Caco-2 (cell line): ENCODE measurements around the gene WIF1. TPM values are rescaled to one million over a fixed set of nuclear protein-coding genes. Genes with fewer than 3 reads are reported as not detected.

Experiments
- BruUV-seq: library from RNA; stranded (reverse); fragments of 400-500 nt; replicated peaks from 2 replicates; lab custom pipeline; 2021; lab: Mats Ljungman, UMichigan
- CTCF ChIA-PET: fragments of 300-600 bp; sonication (Branson Sonifier 250); formaldehyde crosslinking; loops from one replicate; lab custom pipeline; 2022; ENCODE audit warnings: antibody characterized with exemption; lab: Charles Lee
- POLR2A ChIA-PET: fragments of 300-600 bp; sonication (Branson Sonifier 250); formaldehyde crosslinking; loops from one replicate; lab custom pipeline; 2022; ENCODE audit warnings: antibody characterized with exemption; lab: Charles Lee
- DNase-seq, 2 experiments: peaks; one replicate each; pipeline versions ENCODE4 v3.0.0 to v3.0.0-alpha.2; 2020 to 2022
- H3K27me3 ChIP-seq: replicated peaks from 2 replicates; pipeline ENCODE4 v1.6.0; 2011; ENCODE audit warnings: low read length; ENCODE audit not compliant: control insufficient read depth, insufficient read depth
- H3K36me3 ChIP-seq: 2 replicates; pipeline ENCODE4 v1.5.1; 2011; ENCODE audit warnings: low read length; ENCODE audit not compliant: control insufficient read depth, insufficient read depth
- H3K4me1 ChIP-seq: fragments of 250-450 bp; sonication (Bioruptor Pico); 2 replicates; pipeline ENCODE4 v1.5.1; 2020; ENCODE audit warnings: mild to moderate bottlenecking
- H3K4me3 ChIP-seq: 2 replicates; pipeline ENCODE4 v1.5.1; 2011; ENCODE audit warnings: low read depth, mild to moderate bottlenecking, control low read depth, low read length
- H3K9me3 ChIP-seq: fragments of 250-450 bp; sonication (Bioruptor Pico); 2 replicates; pipeline ENCODE4 v1.5.1; 2020; ENCODE audit warnings: mild to moderate bottlenecking, moderate library complexity
- H3K27ac Mint-ChIP-seq: one replicate; pipeline ENCODE4 v1.8.0; 2022; ENCODE audit warnings: mixed read lengths; ENCODE audit not compliant: unreplicated experiment
- H3K27me3 Mint-ChIP-seq: one replicate; pipeline ENCODE4 v1.8.0; 2022; ENCODE audit warnings: mixed read lengths; ENCODE audit not compliant: insufficient read depth, unreplicated experiment
- H3K36me3 Mint-ChIP-seq: one replicate; pipeline ENCODE4 v1.8.0; 2022; ENCODE audit warnings: mild to moderate bottlenecking, mixed read lengths; ENCODE audit not compliant: insufficient read depth, unreplicated experiment
- H3K4me1 Mint-ChIP-seq: one replicate; pipeline ENCODE4 v1.8.0; 2022; ENCODE audit warnings: low read depth, mixed read lengths; ENCODE audit not compliant: unreplicated experiment
- H3K4me3 Mint-ChIP-seq: one replicate; pipeline ENCODE4 v1.8.0; 2022; ENCODE audit warnings: mild to moderate bottlenecking, moderate library complexity, mixed read lengths; ENCODE audit not compliant: unreplicated experiment
- H3K9me3 Mint-ChIP-seq: one replicate; pipeline ENCODE4 v1.8.0; 2022; ENCODE audit warnings: mixed read lengths; ENCODE audit not compliant: unreplicated experiment
- CTCF ChIP-seq, 2 experiments: fragments of 200-600 bp in 1 of 2; IDR thresholded peaks; 1 replicate in 1 of 2; 2 replicates in 1 of 2; pipeline versions ENCODE4 v1.5.1 to v1.8.0; 2011 to 2022; ENCODE audit warnings: antibody characterized with exemption in 1 of 2, control low read depth in 1 of 2, inconsistent platforms in 1 of 2, low read depth in 1 of 2, low read length in 1 of 2, mild to moderate bottlenecking in 1 of 2, moderate library complexity in 1 of 2; ENCODE audit not compliant: insufficient read depth in 1 of 2, severe bottlenecking in 1 of 2, unreplicated experiment in 1 of 2
- intact Hi-C: fragments of 100-400 bp; cut with micrococcal nuclease; formaldehyde crosslinking; loops from one replicate; pipeline ENCODE4 v1.10.0; 2022; ENCODE audit not compliant: unreplicated experiment
- total RNA-seq: library from RNA; stranded (reverse); gene quantifications from 2 replicates; pipeline ENCODE4 v1.2.3, GENCODE V29; 2022

WIF1 gene
- total RNA-seq, 1 experiment from 2014 or later: not detected

GRCh38 chr12:65023485-65023884, 97.6 kb downstream of the WIF1 start:
- no peaks in the 10 kb centered on the region for H3K4me1 Mint-ChIP-seq
- intact Hi-C loops: loop anchor here (2.0 kb wide), 1 partner anchor 23 kb away; no protein-coding TSS in a partner anchor
- H3K27me3 ChIP-seq: no peaks in the 10 kb centered on the region
- no peak for TF ChIP-seq CTCF (IDR thresholded peaks at IDR 0.05; ENCODE audit: insufficient read depth in 1 of 2, low read depth in 1 of 2, low read length in 1 of 2, severe bottlenecking in 1 of 2, unreplicated experiment in 1 of 2)
- H3K4me3 ChIP-seq: no peak overlapping the region
- peaks cover 29% of the 10 kb centered on the region for H3K4me1 ChIP-seq
- H3K27me3 Mint-ChIP-seq: no peaks in the 10 kb centered on the region
- BruUV-seq: no TSS peak
- H3K36me3 Mint-ChIP-seq: no peaks in the 10 kb centered on the region
- no peak overlapping the region for H3K27ac Mint-ChIP-seq
- H3K9me3 Mint-ChIP-seq: peaks cover 15% of the 10 kb centered on the region
- no peaks in the 10 kb centered on the region for H3K9me3 ChIP-seq
- ChIA-PET CTCF (no interaction called here), POLR2A (no interaction called here)
- DNase-seq: no peak
- H3K4me3 Mint-ChIP-seq: no peak overlapping the region
- H3K36me3 ChIP-seq: no peaks in the 10 kb centered on the region

- no peaks in the 10 kb centered on the region for H3K9me3 ChIP-seq
- H3K27me3 ChIP-seq: no peaks in the 10 kb centered on the region
- BruUV-seq: no TSS peak
- H3K27ac Mint-ChIP-seq: no peak overlapping the region
- no peaks in the 10 kb centered on the region for H3K4me1 Mint-ChIP-seq
- H3K9me3 Mint-ChIP-seq: peaks cover 14% of the 10 kb centered on the region
- H3K36me3 ChIP-seq: no peaks in the 10 kb centered on the region
- H3K4me1 ChIP-seq: peaks cover 29% of the 10 kb centered on the region
- no peak for DNase-seq
- intact Hi-C loops: loop anchor here (2.0 kb wide), 1 partner anchor 22 kb away; no protein-coding TSS in a partner anchor
- ChIA-PET POLR2A (no interaction called here), CTCF (interaction anchor here (0.6 kb wide), 2 partner anchors 31 to 86 kb away, joined by 5 read pairs; no protein-coding TSS in a partner anchor)
- H3K36me3 Mint-ChIP-seq: no peaks in the 10 kb centered on the region
- H3K27me3 Mint-ChIP-seq: no peaks in the 10 kb centered on the region
- H3K4me3 ChIP-seq: no peak overlapping the region
- no peak overlapping the region for H3K4me3 Mint-ChIP-seq
- TF ChIP-seq CTCF (IDR thresholded peaks at IDR 0.05; ENCODE audit: insufficient read depth in 1 of 2, low read depth in 1 of 2, low read length in 1 of 2, severe bottlenecking in 1 of 2, unreplicated experiment in 1 of 2): no peak
Observed at GRCh38 chr12:65022960-65023359, 98.1 kb downstream of the WIF1 start.

GRCh38 chr12:65022421-65022820, 98.7 kb downstream of the WIF1 start:
- no peaks in the 10 kb centered on the region for H3K27me3 Mint-ChIP-seq

More at GRCh38 chr12:65022421-65022820, 98.7 kb downstream of the WIF1 start:
- no peak for TF ChIP-seq CTCF (IDR thresholded peaks at IDR 0.05; ENCODE audit: insufficient read depth in 1 of 2, low read depth in 1 of 2, low read length in 1 of 2, severe bottlenecking in 1 of 2, unreplicated experiment in 1 of 2)
- intact Hi-C loops: loop anchor here (2.0 kb wide), 1 partner anchor 22 kb away; no protein-coding TSS in a partner anchor
- ChIA-PET POLR2A (interaction anchor here (0.6 kb wide), 1 partner anchor 13 kb away, joined by 3 read pairs; no protein-coding TSS in a partner anchor), CTCF (interaction anchor here (0.6 kb wide), 2 partner anchors 31 to 87 kb away, joined by 5 read pairs; no protein-coding TSS in a partner anchor)
- no TSS peak for BruUV-seq
- no peak overlapping the region for H3K4me3 ChIP-seq
- Mint-ChIP-seq H3K4me3 (no peak overlapping the region), H3K9me3 (peaks cover 8% of the 10 kb centered on the region), H3K4me1 (no peaks in the 10 kb centered on the region), H3K27ac (no peak overlapping the region), H3K36me3 (no peaks in the 10 kb centered on the region)
- H3K9me3 ChIP-seq: no peaks in the 10 kb centered on the region
- H3K27me3 ChIP-seq: no peaks in the 10 kb centered on the region
- peaks cover 29% of the 10 kb centered on the region for H3K4me1 ChIP-seq
- peak; percentile 43 to 73 for DNase-seq
- no peaks in the 10 kb centered on the region for H3K36me3 ChIP-seq
